Measurements from ENCODE around the gene TBC1D32.

GRCh38 chr6:121365536-121366521, 31.5 kb upstream of the TBC1D32 start:
- TF ChIP-seq EZH2 (IDR thresholded peaks at IDR 0.05) (no peak), POLR2AphosphoS5 (IDR thresholded peaks at IDR 0.05; ENCODE audit: borderline replicate concordance, low read depth, low read length) (no peak)

Measured in SK-N-MC (cell line).